ENCODE results near the gene TTC28. TPM values are rescaled to one million over a fixed set of nuclear protein-coding genes. Genes with fewer than 3 reads are reported as not detected.

TTC28 gene
- polyA plus RNA-seq, 5 donors, result 27.1 to 42.4 (median 37.1) TPM

DNA sequence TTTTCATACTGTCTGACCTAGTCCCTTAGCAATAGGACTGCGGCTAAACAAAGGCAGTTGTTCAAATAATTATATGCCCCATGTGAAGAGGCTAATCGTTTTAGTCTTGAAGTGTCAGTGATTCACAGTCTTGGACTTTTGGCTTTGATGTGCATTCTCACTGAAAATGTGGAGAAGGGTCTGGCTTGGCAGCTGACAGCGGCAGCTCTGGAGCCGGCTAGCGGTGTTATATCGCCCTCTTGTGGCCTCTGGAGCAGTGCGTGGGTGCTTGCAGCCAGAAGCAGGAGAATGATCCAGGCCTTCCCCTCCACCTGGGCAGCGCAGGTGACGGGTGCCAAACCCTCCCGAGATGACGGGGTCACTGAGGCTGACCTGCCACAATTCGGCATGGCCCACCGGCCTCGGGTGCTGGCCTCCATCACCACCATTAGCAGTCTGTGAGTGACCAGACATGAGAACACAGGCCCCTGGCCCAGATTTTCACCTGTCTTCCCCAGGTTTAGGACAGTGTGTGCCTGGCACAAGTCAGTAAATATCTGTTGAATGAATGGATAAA is 670.3 kb downstream of the TTC28 start:
- DNase-seq, result peak; percentile 62 to 73

DNA sequence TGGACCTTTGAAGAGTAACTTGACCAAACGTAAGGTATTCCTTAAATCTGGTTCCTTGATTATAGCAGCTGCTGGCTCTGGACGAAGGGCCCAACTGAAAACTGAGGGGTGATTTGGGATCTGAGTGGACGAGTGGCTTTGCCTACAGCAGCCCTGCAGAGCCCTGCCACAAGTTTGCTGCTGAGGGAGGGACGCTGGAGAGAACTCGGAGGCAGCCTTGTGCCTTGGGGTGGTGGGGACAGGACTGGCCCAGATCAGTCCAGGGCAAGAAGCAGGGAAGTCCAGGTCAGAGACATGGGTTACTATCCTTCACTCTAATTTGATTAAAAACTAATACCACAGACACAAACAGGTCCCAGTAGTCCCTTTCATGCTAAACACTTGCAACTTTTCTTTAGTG is 671.0 kb downstream of the TTC28 start:
- DNase-seq, result no peak

DNA sequence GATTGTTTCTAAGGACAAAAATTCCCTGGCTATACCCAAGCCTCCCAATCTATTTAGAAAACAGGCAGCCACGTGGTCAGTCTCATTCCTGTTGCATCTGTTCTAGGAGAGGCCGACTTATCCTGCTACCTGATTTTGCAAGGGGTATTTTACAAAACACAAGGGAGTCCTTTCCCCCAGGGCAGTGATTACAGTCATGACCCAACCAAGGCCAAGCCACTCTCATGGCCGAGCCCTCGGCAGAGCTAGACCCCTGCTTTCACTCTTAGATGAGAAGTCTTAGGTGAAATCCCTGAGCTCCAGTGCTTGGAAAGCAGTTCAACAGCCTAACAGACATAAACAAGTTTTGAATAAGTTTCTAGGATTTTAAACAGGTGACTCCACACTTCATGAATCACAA is 671.6 kb downstream of the TTC28 start:
- no peak for DNase-seq

DNA sequence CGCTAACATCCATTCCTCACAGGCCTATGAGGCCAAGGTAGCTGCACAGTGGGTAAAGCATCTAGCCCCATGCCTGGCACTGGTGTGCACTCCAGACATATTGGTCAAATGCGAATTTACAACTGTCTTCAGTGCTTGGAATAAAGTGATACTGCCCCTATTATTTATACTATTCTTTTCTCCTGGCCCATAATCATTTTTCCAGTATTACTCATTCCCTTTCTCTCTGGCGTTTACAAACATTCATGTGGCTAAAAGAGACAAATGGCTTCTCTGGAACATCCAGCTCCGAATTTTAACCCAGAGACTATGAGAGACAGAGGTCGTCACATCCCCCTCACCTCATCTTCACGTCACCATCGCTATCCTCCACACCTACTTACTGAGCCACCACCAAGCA is 673.4 kb downstream of the TTC28 start:
- no peak for DNase-seq

GRCh38 chr22:28005513-28005912 is 674.1 kb downstream of the TTC28 start:
- DNase-seq, result no peak

- no peak for DNase-seq
Measured at GRCh38 chr22:28004021-28004420, 675.6 kb downstream of the TTC28 start.

- DNase-seq, result no peak
Measured at GRCh38 chr22:28002863-28003565, 676.6 kb downstream of the TTC28 start.

DNA sequence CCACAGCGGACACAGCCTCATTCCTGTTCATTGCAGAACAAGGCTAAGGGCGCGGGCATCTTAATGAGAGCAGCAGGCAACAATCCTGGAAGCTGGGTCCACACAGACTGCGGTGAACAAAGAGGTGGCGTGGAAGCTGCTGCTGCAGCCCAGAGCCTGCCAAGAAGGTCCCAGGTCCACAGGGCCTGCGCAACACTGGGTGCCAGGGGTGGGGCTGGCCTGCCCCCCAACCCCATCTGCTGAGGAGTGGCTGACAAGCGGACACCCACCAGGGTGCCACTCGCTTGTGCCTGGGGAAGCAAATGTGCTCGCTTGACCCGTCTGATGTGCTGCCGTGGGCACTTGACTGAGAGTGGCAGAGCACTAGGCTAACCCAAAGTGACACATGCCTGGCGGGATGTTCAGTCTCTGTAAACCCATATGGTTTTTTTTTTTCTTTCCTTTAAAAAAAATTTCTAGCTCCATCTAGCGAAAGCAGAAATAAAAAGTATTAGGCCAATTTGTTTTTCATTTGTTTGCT is 677.4 kb downstream of the TTC28 start:
- DNase-seq, result no peak

DNA sequence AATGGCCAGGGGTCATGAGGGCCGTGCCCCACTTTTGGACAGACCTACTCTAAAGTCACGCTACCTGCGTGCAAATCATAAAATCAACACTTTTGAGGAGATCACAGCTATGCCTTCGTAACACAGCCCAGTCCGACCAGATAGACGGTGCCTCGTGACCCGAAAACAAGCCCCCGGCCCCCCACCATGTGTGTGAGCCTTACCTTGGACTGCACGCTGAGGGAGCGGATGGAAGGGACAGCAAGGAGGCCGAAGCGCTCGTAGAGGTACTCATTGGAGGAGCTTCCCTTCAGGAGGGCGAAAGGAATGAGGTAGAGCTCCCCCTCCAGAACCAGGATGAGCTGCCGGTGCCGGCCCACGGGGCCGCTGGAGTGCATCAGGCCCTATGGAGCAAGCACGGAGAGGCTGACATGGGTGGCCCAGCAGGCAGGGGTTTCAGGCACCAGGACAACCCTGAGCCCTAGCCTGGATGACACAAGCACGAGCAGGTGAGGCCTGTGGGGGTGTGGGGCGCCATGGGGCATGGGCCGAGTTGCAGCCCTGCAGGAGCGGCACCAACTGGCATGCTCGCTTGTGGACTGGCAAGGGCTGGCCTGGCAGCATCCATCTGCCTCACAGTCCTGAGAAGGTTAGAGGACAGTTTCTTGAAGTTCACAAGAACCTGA is 678.3 kb downstream of the TTC28 start:
- no peak for DNase-seq

DNA sequence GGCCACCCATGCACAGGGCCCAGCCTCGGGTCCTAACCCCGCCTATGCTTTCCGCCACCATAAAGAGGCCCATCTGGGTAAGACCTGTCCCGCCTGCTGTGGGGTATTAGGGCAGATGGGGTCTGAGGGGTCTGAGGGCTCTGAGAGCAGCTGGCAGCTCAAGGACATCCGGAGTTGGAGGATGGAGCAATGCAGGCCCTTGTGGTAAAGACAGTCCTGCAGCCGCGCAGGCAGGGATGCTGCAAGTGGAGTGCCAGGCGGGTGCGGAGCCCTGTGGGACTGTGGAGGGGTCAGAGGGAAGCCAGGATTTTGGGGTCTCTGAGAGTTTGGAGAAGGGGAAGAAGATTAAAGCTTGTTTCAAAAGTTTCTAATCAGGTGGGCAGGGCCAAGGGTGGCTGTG is 679.3 kb downstream of the TTC28 start:
- no peak for DNase-seq

- no peak for DNase-seq
Measured at GRCh38 chr22:27999876-28000275, 679.8 kb downstream of the TTC28 start.

DNA sequence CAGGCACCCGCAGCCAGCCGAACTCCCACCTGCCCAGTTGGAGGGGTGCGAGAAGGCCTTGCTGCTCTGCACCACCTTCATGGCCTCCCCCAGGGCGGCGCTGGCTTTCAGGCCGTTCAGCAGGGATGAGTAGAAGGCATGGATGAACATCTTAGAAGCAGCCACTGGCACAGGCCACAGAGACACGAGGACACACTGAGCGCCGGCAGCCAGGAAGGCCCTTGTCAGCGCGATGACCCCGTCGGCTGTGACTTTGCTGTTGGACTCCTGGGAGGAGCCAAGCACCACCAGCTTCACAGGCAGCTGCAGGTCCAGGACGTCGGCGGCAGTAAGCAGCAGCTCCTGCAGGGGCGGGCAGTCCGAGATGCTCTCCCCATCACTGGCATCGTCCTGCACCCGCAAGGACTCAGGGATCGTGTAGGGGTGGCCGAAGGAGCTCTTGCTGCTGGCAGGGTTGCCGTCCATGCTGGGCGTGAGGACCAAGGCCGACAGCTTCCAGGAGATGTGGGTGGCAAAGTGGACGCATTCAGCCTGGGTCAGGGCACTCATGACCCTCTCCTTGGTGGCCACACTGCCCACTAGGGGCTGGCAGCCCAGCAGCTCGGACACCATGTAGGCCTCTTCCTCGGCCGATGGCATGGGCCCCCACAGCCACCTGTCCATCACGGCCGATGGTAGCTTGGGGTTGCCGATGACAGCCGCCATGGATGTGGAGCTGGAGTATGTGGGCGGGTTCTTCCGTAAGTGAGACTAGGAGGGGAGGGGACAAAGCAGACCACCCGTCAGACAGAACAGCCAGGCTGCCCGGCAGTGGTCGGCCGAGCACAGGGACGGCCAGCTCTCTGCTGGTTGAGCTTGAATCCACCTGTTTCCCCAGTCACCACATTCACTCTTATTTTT is 680.9 kb downstream of the TTC28 start:
- DNase-seq, result no peak

DNA sequence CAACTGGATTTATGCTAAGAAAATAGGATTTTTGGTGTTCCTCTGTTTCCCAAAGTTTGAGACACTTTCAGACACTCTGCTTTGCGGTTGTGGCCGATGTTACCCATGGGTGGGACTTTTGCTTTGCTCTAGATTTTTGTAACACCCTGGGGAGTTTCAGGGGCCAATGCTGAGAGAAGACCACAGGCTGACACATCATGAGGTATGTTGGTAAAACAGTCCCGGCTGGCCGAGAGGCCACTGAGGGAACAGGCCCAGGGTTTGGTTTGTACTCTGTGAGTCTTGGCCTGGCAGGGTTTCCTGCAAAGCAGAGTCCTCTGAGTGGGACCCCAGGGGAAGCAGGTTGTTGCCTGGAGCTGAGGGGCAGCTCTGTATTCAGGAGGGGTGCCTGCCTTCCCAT is 682.1 kb downstream of the TTC28 start:
- no peak for DNase-seq

- DNase-seq, result no peak
Measured at GRCh38 chr22:27996981-27997380, 682.7 kb downstream of the TTC28 start.

- no peak for DNase-seq
Measured at GRCh38 chr22:27996529-27996925, 683.1 kb downstream of the TTC28 start.

DNA sequence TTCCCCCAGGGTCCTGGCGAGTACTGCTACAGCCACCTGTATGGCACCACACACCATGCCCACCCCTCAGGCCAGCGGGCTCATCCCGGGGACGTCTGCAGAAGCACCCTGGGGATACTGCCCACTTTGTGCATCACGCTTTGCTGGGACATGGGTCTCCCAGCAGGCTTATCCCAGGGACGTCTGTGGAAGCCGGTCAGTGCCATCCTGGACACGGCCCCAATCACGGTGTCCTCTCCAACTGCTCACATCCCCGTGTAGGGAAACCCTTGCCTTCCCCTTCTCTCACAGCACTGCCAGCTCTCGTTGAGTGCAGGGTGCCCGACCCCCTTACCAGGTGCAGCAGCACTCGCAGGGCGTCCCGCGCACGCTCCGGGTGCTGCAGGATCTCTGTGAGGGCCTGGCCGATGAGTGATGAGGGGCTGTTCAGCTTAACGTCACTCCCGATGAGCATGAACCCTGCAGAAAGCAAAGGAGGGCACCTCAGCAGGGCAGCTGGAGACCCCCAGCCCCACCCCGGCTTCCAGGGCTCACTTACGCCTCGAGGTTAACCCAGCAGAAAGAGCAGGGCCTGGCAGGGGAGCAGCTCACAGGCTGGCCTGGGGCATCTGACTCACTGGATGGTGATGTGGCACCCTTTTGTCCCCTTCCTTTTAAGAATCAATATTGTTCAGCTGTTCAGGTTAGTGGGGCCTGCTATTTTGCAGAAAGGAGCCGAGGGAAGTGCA is 683.7 kb downstream of the TTC28 start:
- DNase-seq, result no peak

GRCh38 chr22:27994481-27995331 is 684.9 kb downstream of the TTC28 start:
- DNase-seq, result no peak

DNA sequence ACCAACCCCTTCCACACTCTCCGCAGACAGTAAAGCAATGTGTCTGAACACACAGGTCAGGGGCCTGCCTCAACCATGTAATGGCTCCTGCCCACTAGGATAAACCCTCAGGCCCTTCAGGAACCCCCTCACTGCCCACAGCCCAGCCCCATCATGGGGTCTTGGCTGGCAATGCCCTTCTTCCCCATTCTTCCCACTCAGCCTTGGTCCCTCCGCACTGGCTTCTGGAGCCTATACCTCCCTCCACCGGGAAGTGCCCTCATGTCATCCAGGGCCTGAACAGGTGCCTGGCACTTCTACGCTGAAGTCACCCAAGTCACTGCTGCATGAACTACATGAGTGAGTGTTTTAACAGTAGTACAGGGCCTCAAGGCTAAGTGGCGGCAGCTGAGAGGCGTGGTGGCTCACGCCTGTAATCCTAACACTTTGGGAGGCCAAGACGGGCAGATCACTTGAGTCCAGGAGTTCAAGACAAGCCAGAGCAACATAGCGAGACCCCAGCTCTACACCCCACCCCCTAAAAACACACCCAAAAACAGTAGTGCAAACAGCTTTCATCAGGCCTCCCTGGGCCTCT is 685.8 kb downstream of the TTC28 start:
- DNase-seq, result no peak

DNA sequence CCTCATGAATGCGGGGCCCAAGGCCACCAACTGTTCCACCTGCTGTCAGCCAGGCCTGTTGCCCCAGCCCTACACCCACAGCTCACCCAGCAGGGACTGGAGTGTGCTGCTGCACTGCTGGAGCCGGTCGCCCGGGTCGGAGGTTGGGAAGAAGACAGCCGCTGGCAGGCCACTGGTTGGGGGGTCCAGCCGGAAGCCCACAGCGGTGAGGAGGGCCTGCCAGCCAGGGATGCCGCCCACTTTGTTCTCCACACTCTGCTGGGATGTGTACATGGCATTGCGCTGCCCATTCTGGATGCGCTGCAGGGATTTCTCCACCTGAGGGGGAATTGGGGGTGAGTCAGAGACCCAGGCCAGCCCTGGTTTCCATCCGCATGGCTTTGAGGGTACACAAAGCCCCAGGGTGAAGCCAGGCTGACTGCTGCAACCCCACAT is 686.4 kb downstream of the TTC28 start:
- no peak for DNase-seq

Measured in right lung (tissue), 5 donors.